CD14-positive monocyte (primary cell): ENCODE results near the gene MIPOL1. TPM values are rescaled to one million over a fixed set of nuclear protein-coding genes. Genes with fewer than 3 reads are reported as not detected.
"Not testable (repeated sequence)": the region's sequence is repeated elsewhere in the genome, so short reads cannot be mapped to it uniquely, and the experiment has no call there.

ENCODE experiments used
- DNase-seq, 3 donors: peaks; one replicate each; pipeline ENCODE4 v3.0.0-alpha.2; 2011 to 2022
- H2AFZ ChIP-seq: 2 replicates; pipeline ENCODE4 v1.6.0; 2012; ENCODE audit warnings: mild to moderate bottlenecking, low read depth, low read length, inconsistent platforms; ENCODE audit not compliant: insufficient read depth, poor library complexity, severe bottlenecking
- H3K27ac ChIP-seq, 2 donors: 1 replicate in 1 of 2; 2 replicates in 1 of 2; pipeline ENCODE4 v1.5.1; 2012 to 2013; ENCODE audit warnings: low read length in 2 of 2, control low read depth in 1 of 2, inconsistent platforms in 1 of 2, low read depth in 1 of 2, mild to moderate bottlenecking in 1 of 2
- H3K27me3 ChIP-seq, 2 donors: one replicate each; pipeline versions ENCODE4 v1.6.0 to v1.6.1; 2011 to 2013; ENCODE audit warnings: low read length in 2 of 2; ENCODE audit not compliant: control insufficient read depth in 2 of 2, insufficient read depth in 2 of 2
- H3K36me3 ChIP-seq, 2 donors: replicated peaks in 1 of 2; 1 replicate in 1 of 2; 2 replicates in 1 of 2; pipeline versions ENCODE4 v1.5.1 to v1.6.1; 2012 to 2013; ENCODE audit warnings: low read length in 2 of 2, control low read depth in 1 of 2, inconsistent platforms in 1 of 2, mild to moderate bottlenecking in 1 of 2; ENCODE audit not compliant: insufficient read depth in 2 of 2, control insufficient read depth in 1 of 2
- H3K4me1 ChIP-seq, 2 donors: 1 replicate in 1 of 2; 2 replicates in 1 of 2; pipeline versions ENCODE4 v1.5.1 to v1.6.1; 2012 to 2013; ENCODE audit warnings: low read length in 2 of 2, control low read depth in 1 of 2, inconsistent platforms in 1 of 2, mild to moderate bottlenecking in 1 of 2, moderate library complexity in 1 of 2; ENCODE audit not compliant: insufficient read depth in 2 of 2, control insufficient read depth in 1 of 2
- H3K4me2 ChIP-seq: replicated peaks from 2 replicates; pipeline ENCODE3; 2012; ENCODE audit warnings: low read length, moderate library complexity, mild to moderate bottlenecking; ENCODE audit not compliant: poor library complexity, severe bottlenecking; ENCODE audit errors: extremely low read depth
- H3K4me3 ChIP-seq, 3 experiments: fragments of 200-600 bp in 1 of 3; sonication (generic) in 1 of 3; replicated peaks in 1 of 3; 1 replicate in 2 of 3; 2 replicates in 1 of 3; pipeline ENCODE4 v1.5.1; 2011 to 2013; ENCODE audit warnings: low read length in 3 of 3, mild to moderate bottlenecking in 3 of 3, control low read depth in 2 of 3, low read depth in 2 of 3, inconsistent platforms in 1 of 3, moderate library complexity in 1 of 3
- H3K79me2 ChIP-seq: 2 replicates; pipeline ENCODE4 v1.6.0; 2012; ENCODE audit warnings: mild to moderate bottlenecking, control low read depth, inconsistent platforms, low read length, moderate library complexity; ENCODE audit not compliant: insufficient read depth
- H3K9ac ChIP-seq: 2 replicates; pipeline ENCODE4 v1.6.0; 2017; ENCODE audit warnings: low read length, mild to moderate bottlenecking; ENCODE audit not compliant: insufficient read depth, poor library complexity, severe bottlenecking
- H3K9me3 ChIP-seq, 2 donors: replicated peaks in 1 of 2; 1 replicate in 1 of 2; 2 replicates in 1 of 2; pipeline versions ENCODE4 v1.5.1 to v1.6.1; 2012 to 2013; ENCODE audit warnings: low read length in 2 of 2, control low read depth in 1 of 2; ENCODE audit not compliant: control insufficient read depth in 1 of 2, insufficient read depth in 1 of 2
- H4K20me1 ChIP-seq: 2 replicates; pipeline ENCODE4 v1.6.0; 2012; ENCODE audit warnings: mild to moderate bottlenecking, low read length, control low read depth, moderate library complexity; ENCODE audit not compliant: insufficient read depth
- H3K27ac Mint-ChIP-seq, 7 donors: one replicate each; pipeline ENCODE4 v1.8.0; 2020; ENCODE audit warnings: mild to moderate bottlenecking in 7 of 7, mixed read lengths in 7 of 7, moderate library complexity in 6 of 7, inconsistent platforms in 2 of 7
- H3K27me3 Mint-ChIP-seq, 3 donors: one replicate each; pipeline ENCODE4 v1.8.0; 2021 to 2022; ENCODE audit warnings: low read depth in 3 of 3, mild to moderate bottlenecking in 3 of 3, mixed read lengths in 3 of 3, moderate library complexity in 3 of 3, inconsistent platforms in 1 of 3
- H3K36me3 Mint-ChIP-seq, 2 donors: one replicate each; pipeline ENCODE4 v1.8.0; 2020; ENCODE audit warnings: mixed read lengths in 2 of 2, inconsistent platforms in 1 of 2, mild to moderate bottlenecking in 1 of 2
- H3K4me1 Mint-ChIP-seq: one replicate; pipeline ENCODE4 v1.8.0; 2020; ENCODE audit warnings: mild to moderate bottlenecking, mixed read lengths
- H3K4me3 Mint-ChIP-seq, 2 donors: one replicate each; pipeline ENCODE4 v1.8.0; 2020; ENCODE audit warnings: mild to moderate bottlenecking in 2 of 2, mixed read lengths in 2 of 2, moderate library complexity in 1 of 2
- H3K9me3 Mint-ChIP-seq, 7 donors: one replicate each; pipeline ENCODE4 v1.8.0; 2020 to 2022; ENCODE audit warnings: mixed read lengths in 7 of 7, mild to moderate bottlenecking in 6 of 7, moderate library complexity in 6 of 7, inconsistent platforms in 2 of 7
- CTCF ChIP-seq: fragments of 200-600 bp; IDR thresholded peaks from one replicate; pipeline ENCODE4 v1.8.0; 2022; ENCODE audit warnings: antibody characterized with exemption, mild to moderate bottlenecking
- WGBS: methylation state at CpG from one replicate; pipeline ENCODE4 v1.1.5; 2013; ENCODE audit warnings: missing lambda C conversion rate; ENCODE audit not compliant: insufficient coverage; 5-methylcytosine and 5-hydroxymethylcytosine counted together
- intact Hi-C, 2 donors: fragments of 100-400 bp; cut with micrococcal nuclease; formaldehyde crosslinking; loops; one replicate each; pipeline versions ENCODE4 v1.15.0 to v1.15.1; 2023
- polyA plus RNA-seq, 3 donors: library from polyadenylated mRNA; depleted of rRNA in 1 of 3; unstranded in 2 of 3; stranded (reverse) in 1 of 3; fragments of 300-500 nt in 2 of 3; fragments of >200 nt in 1 of 3; fragmentation: Illumina TruSeq in 2 of 3; gene quantifications; 1 replicate in 2 of 3; 2 replicates in 1 of 3; pipeline ENCODE4 v1.2.3, GENCODE V29; 2012 to 2021

Gene MIPOL1
- polyA plus RNA-seq, 3 donors, result not detected

GRCh38 chr14:37376944-37377609 is 179.3 kb downstream of the MIPOL1 start:
- no peak for TF ChIP-seq CTCF
- Histone ChIP-seq H3K4me2 (no peak overlapping the region), H3K79me2 (no peaks in the 10 kb centered on the region), H3K27ac (no peak overlapping the region), H3K9me3 (peaks cover 0 to 3% of the 10 kb centered on the region in 2 donors), H3K9ac (no peak overlapping the region), H3K27me3 (no peaks in the 10 kb centered on the region), H3K36me3 (no peaks in the 10 kb centered on the region), H3K4me3 (no peak overlapping the region), H2AFZ (no peak overlapping the region), H3K4me1 (no peaks in the 10 kb centered on the region), H4K20me1 (no peaks in the 10 kb centered on the region)
- peaks cover 0 to 3% (median 1%) of the 10 kb centered on the region in 3 donors for H3K27me3 Mint-ChIP-seq
- DNase-seq, result no peak
- H3K36me3 Mint-ChIP-seq, result no peaks in the 10 kb centered on the region
- no peaks in the 10 kb centered on the region for H3K4me1 Mint-ChIP-seq
- WGBS, result 80% methylated on average over 1 of the region's 3 CpGs
- H3K9me3 Mint-ChIP-seq, result peaks cover 0 to 6% (median 2%) of the 10 kb centered on the region in 7 donors
- no peak overlapping the region for H3K27ac Mint-ChIP-seq
- intact Hi-C loops, result no loop called here
- no peak overlapping the region for H3K4me3 Mint-ChIP-seq

GRCh38 chr14:37384870-37385596 is 187.3 kb downstream of the MIPOL1 start:
- no peaks in the 10 kb centered on the region for H3K36me3 Mint-ChIP-seq
- H3K79me2 ChIP-seq, result no peaks in the 10 kb centered on the region
- no peak overlapping the region for H3K4me2 ChIP-seq
- no peaks in the 10 kb centered on the region for H3K27me3 ChIP-seq
- no peak overlapping the region for H3K9ac ChIP-seq
- no peak overlapping the region for H2AFZ ChIP-seq
- intact Hi-C loops, result no loop called here
- no peak overlapping the region for H3K27ac Mint-ChIP-seq
- no peak for DNase-seq
- H3K9me3 ChIP-seq, result peaks cover 0 to 4% of the 10 kb centered on the region in 2 donors
- no peak overlapping the region for H3K4me3 ChIP-seq
- no peak overlapping the region for H3K27ac ChIP-seq
- no peaks in the 10 kb centered on the region for H3K36me3 ChIP-seq
- WGBS, result 98% methylated on average over 5 of the region's 6 CpGs
- H3K27me3 Mint-ChIP-seq, result no peaks in the 10 kb centered on the region
- no peak for TF ChIP-seq CTCF
- no peaks in the 10 kb centered on the region for H3K4me1 ChIP-seq
- no peaks in the 10 kb centered on the region for H3K4me1 Mint-ChIP-seq
- no peak overlapping the region for H3K4me3 Mint-ChIP-seq
- peaks cover 0 to 1% (median under 1%) of the 10 kb centered on the region in 7 donors for H3K9me3 Mint-ChIP-seq
- H4K20me1 ChIP-seq, result no peaks in the 10 kb centered on the region

- H3K27ac Mint-ChIP-seq, H3K4me2 ChIP-seq, H3K4me3 Mint-ChIP-seq, H3K79me2 ChIP-seq, intact Hi-C loops, H3K4me3 ChIP-seq, H3K27me3 Mint-ChIP-seq, H4K20me1 ChIP-seq, H3K4me1 Mint-ChIP-seq, DNase-seq, H2AFZ ChIP-seq, H3K4me1 ChIP-seq, H3K36me3 Mint-ChIP-seq, H3K27me3 ChIP-seq, H3K9ac ChIP-seq, H3K36me3 ChIP-seq, H3K27ac ChIP-seq: not testable (repeated sequence)
- WGBS, result 90% methylated on average over 8 of the region's 8 CpGs
- H3K9me3 ChIP-seq, result peaks cover 14 to 19% of the 10 kb centered on the region in 2 donors
- H3K9me3 Mint-ChIP-seq, result peaks cover 9 to 22% (median 16%) of the 10 kb centered on the region in 7 donors
These were observed 199.6 kb downstream of the MIPOL1 start for GRCh38 chr14:37397157-37397940.
